HepG2 (cell line): Measurements from ENCODE around the gene DHCR7. TPM values are rescaled to one million over a fixed set of nuclear protein-coding genes. Genes with fewer than 3 reads are reported as not detected.
A peak's percentile ranks its signal among the peaks of the same experiment; 100 is the strongest.

Experiments
- CCDC6 ChIP-seq: sonication (generic); formaldehyde crosslinking; IDR thresholded peaks from 2 replicates; pipeline ENCODE4 v1.8.1; 2022; ENCODE audit warnings: mild to moderate bottlenecking, missing genetic modification reagents, moderate library complexity
- DMAP1 ChIP-seq: IDR thresholded peaks from 2 replicates; pipeline ENCODE4 v1.6.1; 2016
- ETV5 ChIP-seq: IDR thresholded peaks from 2 replicates; pipeline ENCODE4 v1.6.1; 2018; ENCODE audit warnings: missing biosample characterization, missing genetic modification reagents, inconsistent platforms, borderline replicate concordance
- FOXC1 ChIP-seq: sonication (generic); formaldehyde crosslinking; IDR thresholded peaks from 2 replicates; pipeline ENCODE4 v1.8.0; 2022; ENCODE audit warnings: mild to moderate bottlenecking, missing genetic modification reagents, borderline replicate concordance
- GABPA ChIP-seq, 2 experiments: IDR thresholded peaks; 2 replicates each; pipeline ENCODE4 v1.6.1; 2011 to 2016; ENCODE audit warnings: low read depth in 2 of 2, low read length in 1 of 2, missing biosample characterization in 1 of 2, missing genetic modification characterization in 1 of 2
- GATAD1 ChIP-seq: IDR thresholded peaks from 2 replicates; pipeline ENCODE4 v1.6.1; 2016; ENCODE audit warnings: missing genetic modification reagents, missing compliant biosample characterization
- HOXA3 ChIP-seq: sonication (generic); formaldehyde crosslinking; IDR thresholded peaks from 2 replicates; pipeline ENCODE4 v1.5.0; 2020; ENCODE audit warnings: missing genetic modification reagents
- KDM2A ChIP-seq: sonication (generic); formaldehyde crosslinking; IDR thresholded peaks from 2 replicates; pipeline ENCODE4 v1.4.0; 2020; ENCODE audit warnings: low read depth, missing genetic modification reagents, borderline replicate concordance
- SALL1 ChIP-seq: sonication (generic); formaldehyde crosslinking; IDR thresholded peaks from 2 replicates; pipeline ENCODE4 v1.8.0; 2022; ENCODE audit warnings: mild to moderate bottlenecking, missing genetic modification reagents
- SAP130 ChIP-seq: IDR thresholded peaks from 2 replicates; pipeline ENCODE4 v1.6.1; 2016; ENCODE audit warnings: low read depth
- SNAPC4 ChIP-seq: sonication (generic); formaldehyde crosslinking; IDR thresholded peaks from 2 replicates; pipeline ENCODE4 v1.4.0; 2020; ENCODE audit warnings: mild to moderate bottlenecking, missing genetic modification reagents
- TMF1 ChIP-seq: sonication (generic); formaldehyde crosslinking; IDR thresholded peaks from 2 replicates; pipeline ENCODE4 v1.8.1; 2022; ENCODE audit warnings: low read depth, missing genetic modification reagents
- ZNF451 ChIP-seq: sonication (generic); formaldehyde crosslinking; IDR thresholded peaks from 2 replicates; pipeline ENCODE4 v1.5.0; 2020; ENCODE audit warnings: mild to moderate bottlenecking, missing genetic modification reagents
- polyA plus RNA-seq, 8 experiments: library from polyadenylated mRNA; depleted of rRNA in 3 of 8; stranded (reverse) in 7 of 8; unstranded in 1 of 8; fragments of >200 nt; fragmentation: Illumina TruSeq in 4 of 8; extraction: Trizol in 4 of 8; gene quantifications; 2 replicates each; pipeline versions ENCODE4 v1.2.1 to v1.2.3, GENCODE V29; 2011 to 2016; ENCODE audit warnings: low read depth in 4 of 8, missing spikeins in 1 of 8, mixed read lengths in 1 of 8; ENCODE audit not compliant: insufficient read depth in 1 of 8
- total RNA-seq, 5 experiments: library from RNA; depleted of rRNA; stranded (reverse); fragments of >200 nt; fragmentation: Illumina TruSeq; extraction: Trizol; gene quantifications; 2 replicates each; pipeline ENCODE4 v1.2.3, GENCODE V29; 2016; ENCODE audit warnings: low read depth in 1 of 5
- TF ChIP-seq, protein P1 (sequence below): sonication (generic); formaldehyde crosslinking; IDR thresholded peaks from 2 replicates; pipeline ENCODE4 v1.9.0; 2021; ENCODE audit warnings: missing genetic modification reagents, mild to moderate bottlenecking, borderline replicate concordance
- TF ChIP-seq, protein P2 (sequence below): sonication (generic); formaldehyde crosslinking; IDR thresholded peaks from 2 replicates; pipeline ENCODE4 v1.8.1; 2023; ENCODE audit warnings: mild to moderate bottlenecking, inconsistent platforms, moderate library complexity, missing genetic modification reagents, borderline replicate concordance

The DHCR7 gene
- total and polyA plus RNA-seq, 2 of the 13 experiments (the other 11 are each of a cell fraction or from before 2014, with no cell fraction given): 96.0 to 143 TPM

DNA sequence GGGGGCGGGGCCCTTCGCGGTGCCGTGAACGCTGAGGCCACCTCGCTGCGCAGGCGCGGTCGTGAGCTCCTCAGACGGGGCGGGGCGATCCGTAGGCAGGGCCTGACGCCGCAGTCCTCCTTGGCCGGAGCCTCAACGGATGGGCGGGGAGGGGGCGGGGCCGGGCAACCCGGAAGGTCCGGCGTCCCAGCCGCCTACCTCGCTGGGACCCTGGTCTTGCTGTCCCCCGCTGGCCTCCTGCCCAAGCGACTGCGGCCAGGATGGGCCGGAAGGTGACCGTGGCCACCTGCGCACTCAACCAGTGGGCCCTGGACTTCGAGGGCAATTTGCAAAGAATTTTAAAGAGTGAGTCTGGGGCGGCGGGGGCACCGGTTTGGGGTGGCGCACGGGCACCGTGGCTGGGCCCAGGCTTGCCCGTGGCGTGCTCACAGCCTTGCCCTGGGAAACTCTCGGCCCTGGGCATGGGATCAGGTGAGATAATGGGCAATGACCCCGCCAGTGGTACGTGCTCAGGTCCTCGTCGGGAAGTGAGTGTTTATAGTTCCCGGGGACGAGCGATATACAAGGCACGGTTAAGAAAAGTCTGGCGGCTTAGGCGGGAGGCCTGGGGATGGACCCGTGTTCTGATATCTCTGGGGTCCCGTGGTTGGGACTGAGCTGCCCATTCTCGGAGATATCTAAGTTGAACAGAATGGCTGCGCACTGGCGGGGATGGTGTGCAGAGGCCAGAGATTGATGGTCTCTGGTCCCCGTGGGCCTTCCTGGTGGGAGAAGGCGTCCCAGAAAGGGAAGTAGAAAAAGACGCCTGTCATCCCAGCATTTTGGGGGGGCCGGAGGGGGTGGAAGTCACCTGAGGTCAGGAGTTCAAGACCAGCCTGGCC, 5.1 kb upstream of the DHCR7 start, which contains the start of gene NADSYN1 (continued):
- peak; percentile 46 for TF ChIP-seq SALL1 (CRISPR knock-in tag)
- peak; percentile 41; the same call in 1 of the 2 replicates for TF ChIP-seq GATAD1 (CRISPR knock-in tag)
- no peak for TF ChIP-seq SNAPC4 (CRISPR knock-in tag)
- peak; percentile 28; the same call in 1 of the 2 replicates for TF ChIP-seq ETV5 (CRISPR knock-in tag)
- no peak; the same call in 1 of the 2 replicates for TF ChIP-seq DMAP1 (CRISPR knock-in tag)
- peak; percentile 76; the same call in 1 of the 2 replicates for TF ChIP-seq CCDC6
- peak; percentile 37 for TF ChIP-seq ZNF451 (CRISPR knock-in tag)
- peak; percentile 51; the same call in 1 of the 2 replicates for TF ChIP-seq FOXC1
- no peak for TF ChIP-seq GABPA (IDR thresholded peaks at IDR 0.05; ENCODE audit: low read depth, low read length)
- peak; percentile 62 for TF ChIP-seq GABPA (CRISPR knock-in tag; IDR thresholded peaks at IDR 0.05; ENCODE audit: low read depth)
- peak; percentile 89 for TF ChIP-seq KDM2A
- TF ChIP-seq, protein P1, sequence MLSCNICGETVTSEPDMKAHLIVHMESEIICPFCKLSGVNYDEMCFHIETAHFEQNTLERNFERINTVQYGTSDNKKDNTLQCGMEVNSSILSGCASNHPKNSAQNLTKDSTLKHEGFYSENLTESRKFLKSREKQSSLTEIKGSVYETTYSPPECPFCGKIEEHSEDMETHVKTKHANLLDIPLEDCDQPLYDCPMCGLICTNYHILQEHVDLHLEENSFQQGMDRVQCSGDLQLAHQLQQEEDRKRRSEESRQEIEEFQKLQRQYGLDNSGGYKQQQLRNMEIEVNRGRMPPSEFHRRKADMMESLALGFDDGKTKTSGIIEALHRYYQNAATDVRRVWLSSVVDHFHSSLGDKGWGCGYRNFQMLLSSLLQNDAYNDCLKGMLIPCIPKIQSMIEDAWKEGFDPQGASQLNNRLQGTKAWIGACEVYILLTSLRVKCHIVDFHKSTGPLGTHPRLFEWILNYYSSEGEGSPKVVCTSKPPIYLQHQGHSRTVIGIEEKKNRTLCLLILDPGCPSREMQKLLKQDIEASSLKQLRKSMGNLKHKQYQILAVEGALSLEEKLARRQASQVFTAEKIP: no peak
- TF ChIP-seq SAP130 (CRISPR knock-in tag): peak; percentile 95
- peak; percentile 37; the same call in 1 of the 2 replicates for TF ChIP-seq TMF1 (CRISPR knock-in tag)
- TF ChIP-seq, protein P2, sequence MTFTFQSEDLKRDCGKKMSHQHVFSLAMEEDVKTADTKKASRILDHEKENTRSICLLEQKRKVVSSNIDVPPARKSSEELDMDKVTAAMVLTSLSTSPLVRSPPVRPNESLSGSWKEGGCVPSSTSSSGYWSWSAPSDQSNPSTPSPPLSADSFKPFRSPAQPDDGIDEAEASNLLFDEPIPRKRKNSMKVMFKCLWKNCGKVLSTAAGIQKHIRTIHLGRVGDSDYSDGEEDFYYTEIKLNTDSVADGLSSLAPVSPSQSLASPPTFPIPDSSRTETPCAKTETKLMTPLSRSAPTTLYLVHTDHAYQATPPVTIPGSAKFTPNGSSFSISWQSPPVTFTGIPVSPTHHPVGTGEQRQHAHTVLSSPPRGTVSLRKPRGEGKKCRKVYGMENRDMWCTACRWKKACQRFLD (CRISPR knock-in tag): peak; percentile 76; the same call in 1 of the 2 replicates
- peak; percentile 23; the same call in 1 of the 2 replicates for TF ChIP-seq HOXA3 (CRISPR knock-in tag)
